ENCODE data around the gene RHBDD3. TPM values are rescaled to one million over a fixed set of nuclear protein-coding genes. Genes with fewer than 3 reads are reported as not detected.

RHBDD3 gene
- total and polyA plus RNA-seq, 9 of the 15 experiments (the other 6 are each of a cell fraction or from before 2014, with no cell fraction given), result 0.32 to 35.6 (median 14.0) TPM

DNA sequence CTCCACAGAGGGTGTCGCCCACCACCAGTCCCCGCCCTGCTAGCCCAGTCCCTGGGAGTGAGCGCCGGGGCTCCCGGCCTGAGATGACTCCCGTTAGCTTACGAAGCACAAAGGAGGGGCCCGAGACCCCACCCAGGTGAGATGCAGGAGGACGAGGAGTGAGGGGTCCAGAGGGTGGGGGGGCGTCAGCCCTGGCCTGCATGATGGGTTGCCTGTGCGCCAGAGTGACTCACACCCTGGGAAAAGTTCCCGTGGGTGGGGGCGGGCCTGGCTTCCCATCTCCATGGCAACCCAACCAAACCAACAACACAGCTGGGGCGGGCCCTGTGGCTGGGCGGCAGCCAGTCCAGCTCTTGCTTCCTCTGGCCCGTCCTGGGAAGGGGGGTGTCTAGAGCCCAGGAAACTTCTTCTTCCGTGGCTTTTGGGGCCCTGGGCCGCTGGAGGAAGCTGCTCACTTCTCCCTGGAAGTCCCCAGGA, 43.1 kb upstream of the RHBDD3 start (continued):
- TF ChIP-seq, protein P1, sequence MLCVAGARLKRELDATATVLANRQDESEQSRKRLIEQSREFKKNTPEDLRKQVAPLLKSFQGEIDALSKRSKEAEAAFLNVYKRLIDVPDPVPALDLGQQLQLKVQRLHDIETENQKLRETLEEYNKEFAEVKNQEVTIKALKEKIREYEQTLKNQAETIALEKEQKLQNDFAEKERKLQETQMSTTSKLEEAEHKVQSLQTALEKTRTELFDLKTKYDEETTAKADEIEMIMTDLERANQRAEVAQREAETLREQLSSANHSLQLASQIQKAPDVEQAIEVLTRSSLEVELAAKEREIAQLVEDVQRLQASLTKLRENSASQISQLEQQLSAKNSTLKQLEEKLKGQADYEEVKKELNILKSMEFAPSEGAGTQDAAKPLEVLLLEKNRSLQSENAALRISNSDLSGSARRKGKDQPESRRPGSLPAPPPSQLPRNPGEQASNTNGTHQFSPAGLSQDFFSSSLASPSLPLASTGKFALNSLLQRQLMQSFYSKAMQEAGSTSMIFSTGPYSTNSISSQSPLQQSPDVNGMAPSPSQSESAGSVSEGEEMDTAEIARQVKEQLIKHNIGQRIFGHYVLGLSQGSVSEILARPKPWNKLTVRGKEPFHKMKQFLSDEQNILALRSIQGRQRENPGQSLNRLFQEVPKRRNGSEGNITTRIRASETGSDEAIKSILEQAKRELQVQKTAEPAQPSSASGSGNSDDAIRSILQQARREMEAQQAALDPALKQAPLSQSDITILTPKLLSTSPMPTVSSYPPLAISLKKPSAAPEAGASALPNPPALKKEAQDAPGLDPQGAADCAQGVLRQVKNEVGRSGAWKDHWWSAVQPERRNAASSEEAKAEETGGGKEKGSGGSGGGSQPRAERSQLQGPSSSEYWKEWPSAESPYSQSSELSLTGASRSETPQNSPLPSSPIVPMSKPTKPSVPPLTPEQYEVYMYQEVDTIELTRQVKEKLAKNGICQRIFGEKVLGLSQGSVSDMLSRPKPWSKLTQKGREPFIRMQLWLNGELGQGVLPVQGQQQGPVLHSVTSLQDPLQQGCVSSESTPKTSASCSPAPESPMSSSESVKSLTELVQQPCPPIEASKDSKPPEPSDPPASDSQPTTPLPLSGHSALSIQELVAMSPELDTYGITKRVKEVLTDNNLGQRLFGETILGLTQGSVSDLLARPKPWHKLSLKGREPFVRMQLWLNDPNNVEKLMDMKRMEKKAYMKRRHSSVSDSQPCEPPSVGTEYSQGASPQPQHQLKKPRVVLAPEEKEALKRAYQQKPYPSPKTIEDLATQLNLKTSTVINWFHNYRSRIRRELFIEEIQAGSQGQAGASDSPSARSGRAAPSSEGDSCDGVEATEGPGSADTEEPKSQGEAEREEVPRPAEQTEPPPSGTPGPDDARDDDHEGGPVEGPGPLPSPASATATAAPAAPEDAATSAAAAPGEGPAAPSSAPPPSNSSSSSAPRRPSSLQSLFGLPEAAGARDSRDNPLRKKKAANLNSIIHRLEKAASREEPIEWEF (CRISPR knock-in tag; IDR thresholded peaks at IDR 0.05), result no peak
- no peak for TF ChIP-seq TCF7 (IDR thresholded peaks at IDR 0.05; ENCODE audit: borderline replicate concordance)
- TF ChIP-seq, protein P2, sequence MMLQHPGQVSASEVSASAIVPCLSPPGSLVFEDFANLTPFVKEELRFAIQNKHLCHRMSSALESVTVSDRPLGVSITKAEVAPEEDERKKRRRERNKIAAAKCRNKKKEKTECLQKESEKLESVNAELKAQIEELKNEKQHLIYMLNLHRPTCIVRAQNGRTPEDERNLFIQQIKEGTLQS (IDR thresholded peaks at IDR 0.05), result peak; percentile 85
- TF ChIP-seq, protein P2 (CRISPR knock-in tag; conservative IDR thresholded peaks at IDR 0.05), result no peak
- no peak for TF ChIP-seq CREB3L1 (IDR thresholded peaks at IDR 0.05; ENCODE audit: borderline replicate concordance, low read depth)
- peak; percentile 47; the same call in 1 of the 2 replicates for TF ChIP-seq JUN (IDR thresholded peaks at IDR 0.05; ENCODE audit: borderline replicate concordance, low read depth, low read length)
- no peak for TF ChIP-seq JUN (CRISPR knock-in tag; IDR thresholded peaks at IDR 0.05; ENCODE audit: borderline replicate concordance)
- no peak for TF ChIP-seq NR2F6 (CRISPR knock-in tag; IDR thresholded peaks at IDR 0.05)
- TF ChIP-seq, protein P3, sequence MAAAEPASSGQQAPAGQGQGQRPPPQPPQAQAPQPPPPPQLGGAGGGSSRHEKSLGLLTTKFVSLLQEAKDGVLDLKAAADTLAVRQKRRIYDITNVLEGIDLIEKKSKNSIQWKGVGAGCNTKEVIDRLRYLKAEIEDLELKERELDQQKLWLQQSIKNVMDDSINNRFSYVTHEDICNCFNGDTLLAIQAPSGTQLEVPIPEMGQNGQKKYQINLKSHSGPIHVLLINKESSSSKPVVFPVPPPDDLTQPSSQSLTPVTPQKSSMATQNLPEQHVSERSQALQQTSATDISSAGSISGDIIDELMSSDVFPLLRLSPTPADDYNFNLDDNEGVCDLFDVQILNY (CRISPR knock-in tag; IDR thresholded peaks at IDR 0.05), result no peak
- no peak for TF ChIP-seq JUNB (CRISPR knock-in tag; conservative IDR thresholded peaks at IDR 0.05)
- no peak for TF ChIP-seq ZFPM2 (CRISPR knock-in tag; IDR thresholded peaks at IDR 0.05)
- 0 out of 2 replicates have a peak, but pooled peaks have one; percentile 4 for TF ChIP-seq POLR2G (IDR thresholded peaks at IDR 0.05; ENCODE audit: low read depth, low read length)
- no peak for TF ChIP-seq TAF7 (tag; IDR thresholded peaks at IDR 0.05)
- TF ChIP-seq SRSF7 (optimal IDR thresholded peaks at IDR 0.05; ENCODE audit: low read depth, low read length), result no peak
- no peak for TF ChIP-seq ZNF583 (CRISPR knock-in tag; IDR thresholded peaks at IDR 0.05)
- no peak for TF ChIP-seq ZNF79 (CRISPR knock-in tag; IDR thresholded peaks at IDR 0.05; ENCODE audit: low read depth)
- TF ChIP-seq NRF1 (conservative IDR thresholded peaks at IDR 0.05 in 1 of 2, IDR thresholded peaks at IDR 0.05 in 1 of 2), result peak; percentile 18 to 46; a peak in 2 of 4 replicates
- TF ChIP-seq ZNF584 (CRISPR knock-in tag; IDR thresholded peaks at IDR 0.05; ENCODE audit: low read depth), result no peak
- no peak for TF ChIP-seq ZNF512 (tag; IDR thresholded peaks at IDR 0.05)

Measured in K562 (cell line).